H9 (cell line): ENCODE results near the gene WNT3. TPM values are rescaled to one million over a fixed set of nuclear protein-coding genes. Genes with fewer than 3 reads are reported as not detected.

ENCODE experiments used
- DNase-seq: peaks from one replicate; pipeline ENCODE4 v3.0.0-alpha.2; 2017
- H2AFZ ChIP-seq: one replicate; pipeline ENCODE4 v1.6.1; 2013; ENCODE audit warnings: mild to moderate bottlenecking, low read length, control low read depth, moderate library complexity
- H2AK5ac ChIP-seq: 2 replicates; pipeline ENCODE4 v1.6.1; 2013; ENCODE audit warnings: low read length, control low read depth, mixed read lengths; ENCODE audit not compliant: insufficient read length
- H2BK120ac ChIP-seq: one replicate; pipeline ENCODE4 v1.6.1; 2013; ENCODE audit warnings: low read depth, mild to moderate bottlenecking, low read length, control low read depth, inconsistent platforms; ENCODE audit not compliant: poor library complexity, severe bottlenecking
- H2BK12ac ChIP-seq: 2 replicates; pipeline ENCODE4 v1.6.1; 2013; ENCODE audit warnings: low read length, control low read depth, mixed read lengths, low read depth; ENCODE audit not compliant: insufficient read length
- H2BK15ac ChIP-seq: 2 replicates; pipeline ENCODE4 v1.6.1; 2013; ENCODE audit warnings: low read depth, low read length, control low read depth
- H2BK20ac ChIP-seq: one replicate; pipeline ENCODE4 v1.6.1; 2013; ENCODE audit warnings: low read depth, mild to moderate bottlenecking, low read length, control low read depth, inconsistent platforms; ENCODE audit not compliant: poor library complexity, severe bottlenecking
- H2BK5ac ChIP-seq: 2 replicates; pipeline ENCODE4 v1.6.1; 2013; ENCODE audit warnings: low read length, control low read depth, mixed read lengths; ENCODE audit not compliant: insufficient read length
- H3K14ac ChIP-seq: 2 replicates; pipeline ENCODE4 v1.6.1; 2013; ENCODE audit warnings: low read length, control low read depth; ENCODE audit not compliant: insufficient read depth
- H3K18ac ChIP-seq: 2 replicates; pipeline ENCODE4 v1.6.1; 2013; ENCODE audit warnings: low read depth, mild to moderate bottlenecking, mixed read lengths, low read length, control low read depth; ENCODE audit not compliant: insufficient read length
- H3K23ac ChIP-seq: 2 replicates; pipeline ENCODE4 v1.6.1; 2013; ENCODE audit warnings: low read length, control low read depth, mixed read lengths, low read depth; ENCODE audit not compliant: insufficient read length
- H3K23me2 ChIP-seq: 2 replicates; pipeline ENCODE4 v1.6.1; 2013; ENCODE audit warnings: low read depth, mild to moderate bottlenecking, mixed read lengths, low read length, control low read depth; ENCODE audit not compliant: insufficient read length, poor library complexity, severe bottlenecking
- H3K27ac ChIP-seq: 2 replicates; pipeline ENCODE4 v1.5.1; 2013; ENCODE audit warnings: low read length, control low read depth, mixed read lengths, low read depth; ENCODE audit not compliant: insufficient read length
- H3K27me3 ChIP-seq: 2 replicates; pipeline ENCODE4 v1.6.1; 2013; ENCODE audit warnings: low read length, control low read depth, inconsistent platforms; ENCODE audit not compliant: insufficient read depth
- H3K4ac ChIP-seq: 2 replicates; pipeline ENCODE4 v1.6.1; 2013; ENCODE audit warnings: low read depth, mild to moderate bottlenecking, control low read depth, inconsistent platforms, low read length, moderate library complexity
- H3K4me1 ChIP-seq: 2 replicates; pipeline ENCODE4 v1.6.1; 2013; ENCODE audit warnings: low read length, control low read depth, inconsistent platforms; ENCODE audit not compliant: insufficient read depth
- H3K4me2 ChIP-seq: 2 replicates; pipeline ENCODE4 v1.6.1; 2013; ENCODE audit warnings: low read length, control low read depth, mixed read lengths; ENCODE audit not compliant: insufficient read length, insufficient read depth
- H3K56ac ChIP-seq: 2 replicates; pipeline ENCODE4 v1.6.1; 2013; ENCODE audit warnings: low read depth, mild to moderate bottlenecking, mixed read lengths, low read length, control low read depth; ENCODE audit not compliant: insufficient read length
- H3K79me1 ChIP-seq: 2 replicates; pipeline ENCODE4 v1.6.1; 2013; ENCODE audit warnings: low read depth, mild to moderate bottlenecking, moderate library complexity, low read length, control low read depth, inconsistent platforms; ENCODE audit not compliant: insufficient read depth, poor library complexity, severe bottlenecking
- H3K79me2 ChIP-seq: 2 replicates; pipeline ENCODE4 v1.6.1; 2013; ENCODE audit warnings: low read length, control low read depth, inconsistent platforms; ENCODE audit not compliant: insufficient read depth
- H3K9ac ChIP-seq: 2 replicates; pipeline ENCODE4 v1.6.1; 2013; ENCODE audit warnings: low read length, control low read depth, mixed read lengths; ENCODE audit not compliant: insufficient read length; ENCODE audit errors: extremely low read depth
- H3K9me3 ChIP-seq: one replicate; pipeline ENCODE4 v1.6.1; 2013; ENCODE audit warnings: low read depth, low read length, inconsistent platforms; ENCODE audit not compliant: control insufficient read depth
- H3T11ph ChIP-seq: one replicate; pipeline ENCODE4 v1.6.1; 2013; ENCODE audit warnings: mild to moderate bottlenecking, low read length, control low read depth, inconsistent platforms
- H4K20me1 ChIP-seq: one replicate; pipeline ENCODE4 v1.6.1; 2013; ENCODE audit not compliant: control insufficient read depth, insufficient read length, insufficient read depth
- H4K5ac ChIP-seq: 2 replicates; pipeline ENCODE4 v1.6.1; 2013; ENCODE audit warnings: low read depth, mild to moderate bottlenecking, mixed read lengths, low read length, control low read depth; ENCODE audit not compliant: insufficient read length
- H4K8ac ChIP-seq: replicated peaks from 2 replicates; pipeline ENCODE4 v1.6.1; 2013; ENCODE audit warnings: low read length, control low read depth, mixed read lengths, low read depth; ENCODE audit not compliant: insufficient read length
- H4K91ac ChIP-seq: 2 replicates; pipeline ENCODE4 v1.6.1; 2013; ENCODE audit warnings: low read depth, mild to moderate bottlenecking, moderate library complexity, mixed read lengths, low read length, control low read depth; ENCODE audit not compliant: insufficient read length
- H3K27ac Mint-ChIP-seq, 3 experiments: 2 replicates in 2 of 3; 3 replicates in 1 of 3; pipeline ENCODE4 v1.8.0; 2020 to 2021; ENCODE audit warnings: mixed read lengths in 3 of 3, mild to moderate bottlenecking in 1 of 3, moderate library complexity in 1 of 3
- H3K27me3 Mint-ChIP-seq: 2 replicates; pipeline ENCODE4 v1.8.0; 2021; ENCODE audit warnings: low read depth, mild to moderate bottlenecking, moderate library complexity, mixed read lengths
- H3K36me3 Mint-ChIP-seq, 3 experiments: 2 replicates in 2 of 3; 3 replicates in 1 of 3; pipeline ENCODE4 v1.8.0; 2020 to 2021; ENCODE audit warnings: low read depth in 3 of 3, mixed read lengths in 3 of 3; ENCODE audit not compliant: insufficient read depth in 1 of 3
- H3K4me1 Mint-ChIP-seq, 2 experiments: 2 replicates each; pipeline ENCODE4 v1.8.0; 2020; ENCODE audit warnings: mixed read lengths in 2 of 2
- H3K4me3 Mint-ChIP-seq, 2 experiments: 2 replicates in 1 of 2; 3 replicates in 1 of 2; pipeline ENCODE4 v1.8.0; 2020 to 2021; ENCODE audit warnings: mild to moderate bottlenecking in 2 of 2, mixed read lengths in 2 of 2, moderate library complexity in 1 of 2
- H3K9me3 Mint-ChIP-seq, 2 experiments: 2 replicates in 1 of 2; 3 replicates in 1 of 2; pipeline ENCODE4 v1.8.0; 2020; ENCODE audit warnings: mild to moderate bottlenecking in 2 of 2, mixed read lengths in 2 of 2, moderate library complexity in 1 of 2
- WGBS: extraction: QIAGEN DNeasy Blood & Tissue Kit; methylation state at CpG from one replicate; pipeline ENCODE4 v1.1.7; 2013; ENCODE audit warnings: missing lambda C conversion rate, low lambda C conversion rate, mixed read lengths; ENCODE audit not compliant: insufficient read length; ENCODE audit errors: extremely low coverage; 5-methylcytosine and 5-hydroxymethylcytosine counted together
- total RNA-seq: library from RNA; stranded (reverse); gene quantifications from 2 replicates; pipeline ENCODE4 v1.2.1, GENCODE V29; 2021
- TF ChIP-seq, protein P1 (sequence below): fragments of 200-600 bp; sonication (generic); conservative IDR thresholded peaks from 3 replicates; pipeline ENCODE4 v1.8.0; 2021; ENCODE audit warnings: antibody characterized with exemption, mild to moderate bottlenecking

WNT3 gene
- total RNA-seq, 1 experiment from 2014 or later: 22.4 TPM

DNA sequence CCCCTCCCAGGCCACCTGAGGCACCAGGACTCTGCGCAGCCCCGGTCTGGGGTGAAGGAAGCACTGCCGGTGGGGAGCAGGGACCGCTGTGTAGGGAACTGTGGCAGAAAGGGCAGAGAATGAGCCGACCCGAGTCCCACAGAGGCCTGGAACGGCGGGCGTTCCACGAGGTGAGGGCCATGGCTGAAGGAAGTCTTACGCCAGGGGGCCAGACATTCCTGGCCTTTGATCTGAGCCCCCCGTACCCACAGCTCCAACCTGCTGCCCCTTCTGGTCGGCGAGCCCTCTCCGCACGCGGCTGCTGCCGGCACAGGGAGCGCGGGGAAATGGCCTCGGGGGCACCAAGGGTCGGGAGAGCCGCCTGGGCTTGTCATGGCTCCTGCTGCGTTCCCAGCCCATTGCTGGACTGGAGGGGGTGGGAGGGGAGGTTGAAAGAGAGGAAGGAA is 1.4 kb upstream of the WNT3 start:
- no peak overlapping the region; a peak in 1 of 7 replicates for H3K27ac Mint-ChIP-seq
- peak overlapping the region; percentile 69 for H3K18ac ChIP-seq
- no peak overlapping the region for H3K27ac ChIP-seq
- no peak overlapping the region for H2BK120ac ChIP-seq
- DNase-seq: peak; percentile 77
- H3K23me2 ChIP-seq: peaks cover 31% of the 10 kb centered on the region
- no peak overlapping the region for H4K5ac ChIP-seq
- H3K56ac ChIP-seq: no peak overlapping the region
- H2BK5ac ChIP-seq: no peak overlapping the region
- H3K27me3 ChIP-seq: peaks cover 39% of the 10 kb centered on the region
- H3K14ac ChIP-seq: peak overlapping the region; percentile 84
- peaks cover 84% of the 10 kb centered on the region for H3K27me3 Mint-ChIP-seq
- peak overlapping the region; percentile 82 for H3K4me2 ChIP-seq
- no peak overlapping the region for H2BK12ac ChIP-seq
- H3K9ac ChIP-seq: no peak overlapping the region
- H3K79me1 ChIP-seq: no peaks in the 10 kb centered on the region
- peaks cover 7% of the 10 kb centered on the region; the same call in 1 of the 2 replicates for H3K4me1 ChIP-seq
- no peaks in the 10 kb centered on the region for H3K9me3 ChIP-seq
- H4K20me1 ChIP-seq: no peaks in the 10 kb centered on the region
- H3K23ac ChIP-seq: no peak overlapping the region
- H2BK20ac ChIP-seq: no peak overlapping the region
- no peak overlapping the region for H4K8ac ChIP-seq
- no peak overlapping the region for H4K91ac ChIP-seq
- no peak overlapping the region for H3K4ac ChIP-seq
- TF ChIP-seq, protein P1, sequence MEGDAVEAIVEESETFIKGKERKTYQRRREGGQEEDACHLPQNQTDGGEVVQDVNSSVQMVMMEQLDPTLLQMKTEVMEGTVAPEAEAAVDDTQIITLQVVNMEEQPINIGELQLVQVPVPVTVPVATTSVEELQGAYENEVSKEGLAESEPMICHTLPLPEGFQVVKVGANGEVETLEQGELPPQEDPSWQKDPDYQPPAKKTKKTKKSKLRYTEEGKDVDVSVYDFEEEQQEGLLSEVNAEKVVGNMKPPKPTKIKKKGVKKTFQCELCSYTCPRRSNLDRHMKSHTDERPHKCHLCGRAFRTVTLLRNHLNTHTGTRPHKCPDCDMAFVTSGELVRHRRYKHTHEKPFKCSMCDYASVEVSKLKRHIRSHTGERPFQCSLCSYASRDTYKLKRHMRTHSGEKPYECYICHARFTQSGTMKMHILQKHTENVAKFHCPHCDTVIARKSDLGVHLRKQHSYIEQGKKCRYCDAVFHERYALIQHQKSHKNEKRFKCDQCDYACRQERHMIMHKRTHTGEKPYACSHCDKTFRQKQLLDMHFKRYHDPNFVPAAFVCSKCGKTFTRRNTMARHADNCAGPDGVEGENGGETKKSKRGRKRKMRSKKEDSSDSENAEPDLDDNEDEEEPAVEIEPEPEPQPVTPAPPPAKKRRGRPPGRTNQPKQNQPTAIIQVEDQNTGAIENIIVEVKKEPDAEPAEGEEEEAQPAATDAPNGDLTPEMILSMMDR: peak; percentile 11; the same call in 1 of the 3 replicates
- no peak overlapping the region for H2AFZ ChIP-seq
- H2BK15ac ChIP-seq: no peak overlapping the region
- H3T11ph ChIP-seq: no peak overlapping the region
- peak overlapping the region; percentile 80 to 81 for H3K4me3 Mint-ChIP-seq
- no peaks in the 10 kb centered on the region; a peak in 1 of 7 replicates for H3K36me3 Mint-ChIP-seq
- no CpG with 5 or more reads among the region's 24 CpGs for WGBS
- no peaks in the 10 kb centered on the region for H3K79me2 ChIP-seq
- H3K4me1 Mint-ChIP-seq: peaks cover 45 to 49% of the 10 kb centered on the region in 2 experiments
- H2AK5ac ChIP-seq: no peak overlapping the region
- no peaks in the 10 kb centered on the region; a peak in 2 of 5 replicates for H3K9me3 Mint-ChIP-seq
